GM23338 (cell line): ENCODE measurements around the gene WDR26.

Experiments
- CTCF ChIP-seq, 2 experiments: fragments of 200-600 bp in 1 of 2; sonication (generic) in 1 of 2; conservative IDR thresholded peaks; 2 replicates each; pipeline versions ENCODE4 v1.5.1 to v1.6.1; 2016 to 2017; ENCODE audit warnings: antibody characterized with exemption in 2 of 2, low read depth in 2 of 2, mild to moderate bottlenecking in 2 of 2, moderate library complexity in 1 of 2
- ETS1 ChIP-seq: IDR thresholded peaks from 2 replicates; pipeline ENCODE4 v1.6.1; 2016; ENCODE audit warnings: antibody characterized with exemption
- EZH2 ChIP-seq: fragments of 200-600 bp; sonication (generic); IDR thresholded peaks from one replicate; pipeline ENCODE4 v1.8.0; 2017; ENCODE audit warnings: antibody characterized with exemption, mild to moderate bottlenecking, low read depth; ENCODE audit not compliant: unreplicated experiment
- EZH2phosphoT487 ChIP-seq: fragments of 200-600 bp; sonication (generic); IDR thresholded peaks from one replicate; pipeline ENCODE4 v1.8.1; 2018; ENCODE audit warnings: antibody characterized with exemption; ENCODE audit not compliant: unreplicated experiment
- NANOG ChIP-seq: IDR thresholded peaks from 2 replicates; pipeline ENCODE4 v1.6.1; 2016; ENCODE audit warnings: antibody characterized with exemption, borderline replicate concordance
- POLR2AphosphoS5 ChIP-seq: IDR thresholded peaks from 2 replicates; pipeline ENCODE4 v1.6.1; 2016; ENCODE audit warnings: antibody characterized with exemption, low read depth
- REST ChIP-seq: IDR thresholded peaks from one replicate; pipeline ENCODE4 v1.6.1; 2018; ENCODE audit warnings: antibody characterized with exemption; ENCODE audit not compliant: unreplicated experiment

- TF ChIP-seq CTCF (conservative IDR thresholded peaks at IDR 0.05; ENCODE audit: low read depth in 2 of 2), result no peak
- TF ChIP-seq EZH2, result no peak
- no peak for TF ChIP-seq NANOG
- TF ChIP-seq EZH2phosphoT487, result no peak
- no peak for TF ChIP-seq POLR2AphosphoS5
- no peak for TF ChIP-seq ETS1
- no peak for TF ChIP-seq REST
These were observed 1.4 kb downstream of the WDR26 start for GRCh38 chr1:224433041-224433691.
